ENCODE results near the gene STAT6. TPM values are rescaled to one million over a fixed set of nuclear protein-coding genes. Genes with fewer than 3 reads are reported as not detected.

Gene STAT6
- total RNA-seq, 1 experiment from 2014 or later = 44.2 TPM

DNA sequence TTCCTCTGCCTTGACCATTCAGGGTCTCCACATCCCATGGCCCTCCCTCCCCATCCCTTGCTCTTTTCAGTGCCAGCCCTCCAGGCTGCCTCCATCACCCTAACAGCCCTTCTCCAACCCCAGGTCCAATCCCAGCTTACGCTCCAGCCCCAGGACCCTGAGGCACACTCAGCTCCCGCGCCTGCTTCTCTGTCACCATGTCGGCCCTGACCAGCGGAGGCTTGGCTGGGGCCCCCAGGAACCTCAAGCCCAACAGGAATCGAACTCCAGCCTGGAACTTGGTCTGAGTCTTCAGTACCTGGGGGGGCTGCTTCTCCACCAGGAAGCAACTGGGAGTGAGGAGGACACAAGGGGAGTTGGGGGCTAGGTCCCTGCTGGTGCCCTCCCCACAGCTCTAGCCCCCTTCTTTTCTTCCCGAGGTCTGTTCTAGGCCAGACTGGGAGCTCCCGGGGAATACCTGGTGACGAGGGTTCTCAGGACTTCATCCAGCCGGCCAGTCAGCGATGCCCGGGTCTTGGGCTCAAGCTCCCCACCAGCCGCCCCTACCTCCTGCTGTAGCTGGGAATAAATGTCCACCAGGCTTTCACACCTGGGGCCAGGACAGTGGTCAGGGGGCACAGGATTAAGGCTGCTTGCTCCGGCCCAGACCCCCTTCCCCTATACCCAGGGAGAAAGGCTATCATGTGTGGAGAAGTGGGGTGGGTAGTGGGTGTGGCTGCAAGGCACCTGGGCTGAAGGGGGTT lies 6.0 kb downstream of the STAT6 start:
- Mint-ChIP-seq H3K4me1 (ENCODE audit: low read depth, unreplicated experiment) (peaks cover 7% of the 10 kb centered on the region), H3K9me3 (ENCODE audit: unreplicated experiment) (no peaks in the 10 kb centered on the region), H3K27me3 (ENCODE audit: insufficient read depth, unreplicated experiment) (no peaks in the 10 kb centered on the region), H3K36me3 (ENCODE audit: insufficient read depth, unreplicated experiment) (peaks cover 9% of the 10 kb centered on the region), H3K27ac (ENCODE audit: unreplicated experiment) (no peak overlapping the region), H3K4me3 (ENCODE audit: unreplicated experiment) (no peak overlapping the region)
- H3K4me3 ChIP-seq (ENCODE audit: low read depth, low read length) = no peak overlapping the region
- H3K36me3 ChIP-seq (ENCODE audit: control insufficient read depth, insufficient read depth, low read length) = peaks cover 2% of the 10 kb centered on the region; the same call in 1 of the 2 replicates
- TF ChIP-seq, protein P1, sequence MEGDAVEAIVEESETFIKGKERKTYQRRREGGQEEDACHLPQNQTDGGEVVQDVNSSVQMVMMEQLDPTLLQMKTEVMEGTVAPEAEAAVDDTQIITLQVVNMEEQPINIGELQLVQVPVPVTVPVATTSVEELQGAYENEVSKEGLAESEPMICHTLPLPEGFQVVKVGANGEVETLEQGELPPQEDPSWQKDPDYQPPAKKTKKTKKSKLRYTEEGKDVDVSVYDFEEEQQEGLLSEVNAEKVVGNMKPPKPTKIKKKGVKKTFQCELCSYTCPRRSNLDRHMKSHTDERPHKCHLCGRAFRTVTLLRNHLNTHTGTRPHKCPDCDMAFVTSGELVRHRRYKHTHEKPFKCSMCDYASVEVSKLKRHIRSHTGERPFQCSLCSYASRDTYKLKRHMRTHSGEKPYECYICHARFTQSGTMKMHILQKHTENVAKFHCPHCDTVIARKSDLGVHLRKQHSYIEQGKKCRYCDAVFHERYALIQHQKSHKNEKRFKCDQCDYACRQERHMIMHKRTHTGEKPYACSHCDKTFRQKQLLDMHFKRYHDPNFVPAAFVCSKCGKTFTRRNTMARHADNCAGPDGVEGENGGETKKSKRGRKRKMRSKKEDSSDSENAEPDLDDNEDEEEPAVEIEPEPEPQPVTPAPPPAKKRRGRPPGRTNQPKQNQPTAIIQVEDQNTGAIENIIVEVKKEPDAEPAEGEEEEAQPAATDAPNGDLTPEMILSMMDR (IDR thresholded peaks at IDR 0.05; ENCODE audit: insufficient read depth in 1 of 2, low read depth in 1 of 2, low read length in 1 of 2, severe bottlenecking in 1 of 2, unreplicated experiment in 1 of 2) = no peak
- peaks cover 11% of the 10 kb centered on the region for H3K4me1 ChIP-seq
- intact Hi-C loops (cut with micrococcal nuclease; ENCODE audit: unreplicated experiment) = no loop called here
- no TSS peak for BruUV-seq (replicated peaks)
- CTCF ChIA-PET = no interaction called here
- no peaks in the 10 kb centered on the region for H3K9me3 ChIP-seq
- POLR2A ChIA-PET = no interaction called here
- H3K27me3 ChIP-seq (replicated peaks; ENCODE audit: control insufficient read depth, insufficient read depth, low read length) = no peaks in the 10 kb centered on the region
- DNase-seq = no peak

DNA sequence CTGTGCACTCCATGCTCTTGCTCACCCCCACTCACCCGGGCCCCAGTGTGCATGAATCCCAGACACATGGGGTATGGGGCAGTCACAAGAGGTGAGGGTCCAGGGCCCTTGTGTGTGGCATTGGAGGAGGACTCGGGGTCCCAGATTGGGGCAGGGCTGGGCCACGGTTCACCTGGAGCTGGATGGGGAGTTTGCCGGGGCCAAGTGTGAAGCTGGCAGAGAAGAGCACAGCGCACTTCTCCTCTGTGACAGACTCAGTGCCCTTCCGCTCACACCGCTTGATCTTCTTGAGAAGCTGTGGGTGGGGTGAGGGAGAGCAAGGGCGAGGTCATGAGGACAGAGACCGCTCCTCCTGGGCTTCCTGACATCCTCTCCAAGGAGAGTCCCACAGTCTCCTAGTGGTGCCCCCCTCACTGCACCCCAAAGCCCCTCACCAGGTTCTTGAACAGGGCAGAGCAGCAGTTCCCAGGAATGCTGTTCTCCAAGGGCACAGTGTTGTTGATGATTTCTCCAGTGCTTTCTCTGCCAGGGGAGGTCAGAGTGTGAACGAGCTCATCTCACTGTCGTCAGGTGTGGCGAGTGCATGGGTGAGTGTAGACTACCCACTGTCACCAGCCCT lies 6.8 kb downstream of the STAT6 start:
- Mint-ChIP-seq H3K4me1 (ENCODE audit: low read depth, unreplicated experiment) (peaks cover 3% of the 10 kb centered on the region), H3K4me3 (ENCODE audit: unreplicated experiment) (no peak overlapping the region), H3K27ac (ENCODE audit: unreplicated experiment) (no peak overlapping the region), H3K36me3 (ENCODE audit: insufficient read depth, unreplicated experiment) (peaks cover 9% of the 10 kb centered on the region), H3K27me3 (ENCODE audit: insufficient read depth, unreplicated experiment) (no peaks in the 10 kb centered on the region), H3K9me3 (ENCODE audit: unreplicated experiment) (no peaks in the 10 kb centered on the region)
- Histone ChIP-seq H3K9me3 (no peaks in the 10 kb centered on the region), H3K4me3 (ENCODE audit: low read depth, low read length) (no peak overlapping the region), H3K27me3 (replicated peaks; ENCODE audit: control insufficient read depth, insufficient read depth, low read length) (no peaks in the 10 kb centered on the region), H3K36me3 (ENCODE audit: control insufficient read depth, insufficient read depth, low read length) (peaks cover 2% of the 10 kb centered on the region; the same call in 1 of the 2 replicates), H3K4me1 (peaks cover 11% of the 10 kb centered on the region)
- TF ChIP-seq, protein P1 (IDR thresholded peaks at IDR 0.05; ENCODE audit: insufficient read depth in 1 of 2, low read depth in 1 of 2, low read length in 1 of 2, severe bottlenecking in 1 of 2, unreplicated experiment in 1 of 2) = no peak
- no peak for DNase-seq
- ChIA-PET POLR2A (no interaction called here), CTCF (no interaction called here)
- BruUV-seq (replicated peaks) = no TSS peak
- intact Hi-C loops (cut with micrococcal nuclease; ENCODE audit: unreplicated experiment) = no loop called here

DNA sequence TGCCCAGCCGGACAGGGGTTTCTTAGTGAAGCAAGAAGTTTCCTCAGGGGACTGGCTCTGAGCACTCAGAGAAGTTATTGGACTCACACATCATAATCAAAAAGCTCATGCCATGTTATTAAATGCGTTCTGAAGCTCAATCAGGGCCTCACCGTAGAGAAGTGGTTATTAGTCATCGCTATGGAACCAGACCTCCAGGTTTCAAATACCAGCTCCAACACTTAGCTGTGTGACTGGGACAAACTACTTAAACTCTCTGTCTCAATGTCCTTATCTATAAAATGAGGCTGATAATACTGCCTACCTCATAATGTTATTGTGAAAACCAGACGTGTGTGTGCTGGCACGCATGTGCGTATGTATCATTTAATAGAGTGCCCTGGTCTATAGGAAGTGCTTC lies 7.3 kb downstream of the STAT6 start:
- no peaks in the 10 kb centered on the region for H3K27me3 Mint-ChIP-seq (ENCODE audit: insufficient read depth, unreplicated experiment)
- peaks cover 9% of the 10 kb centered on the region for H3K36me3 Mint-ChIP-seq (ENCODE audit: insufficient read depth, unreplicated experiment)
- Histone ChIP-seq H3K27me3 (replicated peaks; ENCODE audit: control insufficient read depth, insufficient read depth, low read length) (no peaks in the 10 kb centered on the region), H3K9me3 (no peaks in the 10 kb centered on the region), H3K4me1 (peaks cover 11% of the 10 kb centered on the region), H3K36me3 (ENCODE audit: control insufficient read depth, insufficient read depth, low read length) (peaks cover 2% of the 10 kb centered on the region; the same call in 1 of the 2 replicates), H3K4me3 (ENCODE audit: low read depth, low read length) (no peak overlapping the region)
- TF ChIP-seq, protein P1 (IDR thresholded peaks at IDR 0.05; ENCODE audit: insufficient read depth in 1 of 2, low read depth in 1 of 2, low read length in 1 of 2, severe bottlenecking in 1 of 2, unreplicated experiment in 1 of 2) = no peak
- H3K27ac Mint-ChIP-seq (ENCODE audit: unreplicated experiment) = no peak overlapping the region
- intact Hi-C loops (cut with micrococcal nuclease; ENCODE audit: unreplicated experiment) = no loop called here
- CTCF ChIA-PET = no interaction called here
- H3K4me3 Mint-ChIP-seq (ENCODE audit: unreplicated experiment) = no peak overlapping the region
- DNase-seq = no peak
- POLR2A ChIA-PET = no interaction called here
- BruUV-seq (replicated peaks) = no TSS peak
- H3K4me1 Mint-ChIP-seq (ENCODE audit: low read depth, unreplicated experiment) = no peaks in the 10 kb centered on the region
- H3K9me3 Mint-ChIP-seq (ENCODE audit: unreplicated experiment) = no peaks in the 10 kb centered on the region
